GM11168 (cell line): ENCODE data around the gene OR6C75.
"Not testable (repeated sequence)": the region's sequence is repeated elsewhere in the genome, so short reads cannot be mapped to it uniquely, and the experiment has no call there.

ENCODE experiments used
- in situ Hi-C: fragments of 300-500 bp; cut with MboI; formaldehyde crosslinking; loops from one replicate; pipeline ENCODE4 v1.12.0; 2022; ENCODE audit warnings: low sequenced_read_pairs; ENCODE audit not compliant: unreplicated experiment

The OR6C75 gene

DNA sequence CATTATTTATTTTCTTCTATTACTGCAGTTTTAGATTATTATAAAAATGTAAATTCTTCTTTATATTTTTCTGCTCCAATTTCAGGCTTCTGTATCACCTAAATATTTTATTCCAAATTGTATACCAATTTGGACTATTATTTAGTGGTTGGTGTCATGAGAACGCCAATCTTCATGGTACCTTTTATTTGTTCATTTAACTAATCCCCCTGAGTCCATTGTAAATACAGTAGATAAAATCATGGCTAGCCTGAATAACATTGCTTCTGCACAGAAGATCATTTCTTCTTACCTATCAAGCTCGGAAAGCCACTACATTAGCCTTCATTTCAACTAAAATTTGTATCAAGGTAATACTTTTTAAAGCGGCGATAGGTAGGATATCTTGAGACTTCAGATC lies at the start of gene OR6C75:
Gene OR6C75, plus strand, starts transcription at position 301 of the 400 bp plus-strand sequence. CDS start 2,136 bp downstream, outside the sequence.
- in situ Hi-C loops: no loop called here

DNA sequence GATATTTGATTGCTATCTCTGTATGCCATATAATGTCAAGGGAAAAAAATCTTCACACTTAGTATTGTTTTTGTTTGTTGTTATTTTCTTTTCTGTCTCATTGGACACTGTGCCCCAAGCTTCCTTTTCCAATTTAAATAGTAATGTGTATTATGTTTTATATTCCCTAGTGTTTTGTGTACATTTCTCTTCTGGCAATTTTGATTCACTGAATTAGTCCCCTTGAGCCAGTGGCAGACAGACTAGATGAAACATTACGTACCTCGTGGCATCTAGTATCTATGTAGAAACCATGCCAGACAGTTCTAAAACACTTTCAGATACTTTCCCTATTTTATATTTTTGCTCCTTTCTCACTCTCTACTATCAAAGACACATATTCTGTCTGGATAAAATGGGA lies 48.7 kb upstream of the OR6C75 start, which contains the start of gene OR6C1:
Gene OR6C1, plus strand, starts transcription at position 301 of the 400 bp plus-strand sequence. CDS start 6,257 bp downstream, outside the sequence.
- in situ Hi-C loops: no loop called here

- in situ Hi-C loops: no loop called here
Observed at GRCh38 chr12:55320201-55320600, 42.6 kb upstream of the OR6C75 start.

DNA sequence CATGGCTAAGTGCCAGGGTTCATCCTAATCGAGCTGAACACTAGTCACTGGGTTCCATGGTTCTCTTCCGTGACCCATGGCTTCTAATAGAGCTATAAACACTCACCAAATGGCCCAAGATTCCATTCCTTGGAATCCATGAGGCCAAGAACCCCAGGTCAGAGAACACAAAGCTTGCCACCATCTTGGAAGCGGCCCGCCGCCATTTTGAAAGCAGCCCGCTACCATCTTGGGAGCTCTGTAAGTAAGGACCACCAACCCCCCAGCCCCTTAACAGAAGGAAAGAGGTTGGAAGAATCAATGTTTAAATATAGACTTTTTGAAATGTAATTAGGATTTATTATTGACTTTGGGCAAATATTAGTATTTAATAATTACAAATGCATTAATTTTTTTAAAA lies 37.0 kb upstream of the OR6C75 start:
- in situ Hi-C loops: not testable (repeated sequence)

DNA sequence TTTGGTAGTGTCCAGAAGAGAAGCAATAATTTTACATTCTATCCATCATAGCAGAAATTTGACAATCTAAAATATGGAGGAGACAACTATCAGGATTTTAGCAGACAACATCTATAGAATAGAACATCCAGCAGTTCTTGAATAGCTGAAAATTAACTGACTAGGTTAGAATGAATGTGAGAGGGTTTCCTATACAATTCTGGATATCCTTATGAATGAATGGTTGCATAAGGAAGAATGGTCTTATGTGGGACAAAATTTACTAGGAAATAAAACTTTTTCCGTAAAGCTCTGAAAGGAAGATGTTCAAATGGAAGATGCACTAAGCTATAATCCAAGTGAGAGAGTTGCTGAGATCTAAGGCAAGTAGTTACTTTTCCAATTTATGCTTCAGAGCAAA lies 32.3 kb upstream of the OR6C75 start, which contains the start of gene OR6C3:
Gene OR6C3, plus strand, starts transcription at position 301 of the 400 bp plus-strand sequence. CDS start 955 bp downstream, outside the sequence.
- in situ Hi-C loops: no loop called here

DNA sequence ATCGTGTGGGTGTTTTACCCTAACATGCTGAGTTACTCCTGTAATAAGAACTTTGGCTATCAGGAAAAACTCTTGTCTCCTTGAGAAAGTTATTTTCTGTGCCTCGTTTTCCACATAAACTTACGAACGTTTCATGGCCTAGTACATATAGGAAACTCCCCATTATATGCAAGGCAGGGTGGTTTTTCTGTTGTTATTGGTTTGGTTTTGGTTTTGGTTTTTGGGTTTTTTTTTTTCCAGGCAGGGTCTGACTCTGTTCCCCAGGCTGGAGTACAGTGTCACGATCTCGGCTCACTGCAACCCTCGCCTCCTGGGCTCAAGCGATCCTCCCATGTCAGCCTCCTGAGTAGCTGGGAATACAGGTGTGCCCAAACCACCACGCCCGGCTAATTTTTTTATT lies 26.8 kb upstream of the OR6C75 start:
- in situ Hi-C loops: no loop called here

DNA sequence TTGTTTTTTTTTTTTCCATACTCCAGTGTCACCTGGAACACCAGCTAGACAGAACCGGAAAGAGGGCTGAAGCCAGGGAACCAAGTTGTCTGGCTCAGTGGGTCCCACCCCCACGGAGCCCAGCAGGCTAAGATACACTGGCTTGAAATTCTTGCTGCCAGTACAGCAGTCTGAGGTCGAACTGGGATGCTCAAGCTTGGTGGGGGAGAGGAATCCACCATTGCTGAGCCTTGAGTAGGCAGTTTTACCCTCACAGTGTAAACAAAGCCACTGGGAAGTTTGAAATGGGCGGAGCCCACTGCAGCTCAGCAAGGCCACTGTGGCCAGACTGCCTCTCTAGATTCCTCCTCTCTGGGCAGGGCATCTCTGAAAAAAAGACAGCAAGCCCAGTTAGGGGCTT lies 7.4 kb upstream of the OR6C75 start:
- in situ Hi-C loops: not testable (repeated sequence)

DNA sequence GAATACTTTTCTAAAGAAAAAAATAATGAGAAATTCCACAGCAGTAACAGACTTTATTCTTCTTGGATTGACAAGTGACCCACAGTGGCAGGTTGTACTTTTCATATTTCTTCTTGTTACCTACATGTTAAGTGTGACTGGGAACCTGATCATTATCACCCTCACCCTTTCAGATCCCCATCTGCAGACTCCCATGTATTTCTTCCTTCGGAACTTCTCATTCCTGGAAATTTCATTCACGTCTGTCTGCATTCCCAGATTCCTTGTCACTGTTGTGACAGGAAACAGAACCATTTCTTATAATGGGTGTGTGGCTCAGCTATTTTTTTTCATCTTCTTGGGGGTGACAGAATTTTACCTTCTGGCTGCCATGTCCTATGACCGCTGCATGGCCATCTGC lies 2.3 kb downstream of the OR6C75 start:
- in situ Hi-C loops: no loop called here

DNA sequence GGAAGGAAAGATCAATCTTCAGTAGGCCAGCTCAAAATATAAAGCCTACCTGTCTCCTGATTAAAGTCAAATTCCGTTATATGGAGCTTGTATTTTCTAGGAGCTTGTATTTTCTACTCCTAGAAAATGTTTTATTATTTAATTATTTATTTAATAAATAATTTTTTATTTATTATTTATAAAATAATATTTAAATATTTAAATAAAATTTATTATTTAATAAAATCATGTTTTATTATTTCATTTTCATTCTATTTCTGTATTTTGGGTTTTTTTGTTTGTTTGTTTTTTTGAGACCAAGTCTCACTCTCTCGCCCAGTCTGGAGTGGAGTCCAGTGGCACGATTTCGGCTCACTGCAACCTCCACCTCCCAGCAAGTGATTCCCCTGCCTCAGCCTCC lies 9.7 kb downstream of the OR6C75 start:
- in situ Hi-C loops: no loop called here

- in situ Hi-C loops: no loop called here
Observed at GRCh38 chr12:55385891-55386290, 23.1 kb downstream of the OR6C75 start.

DNA sequence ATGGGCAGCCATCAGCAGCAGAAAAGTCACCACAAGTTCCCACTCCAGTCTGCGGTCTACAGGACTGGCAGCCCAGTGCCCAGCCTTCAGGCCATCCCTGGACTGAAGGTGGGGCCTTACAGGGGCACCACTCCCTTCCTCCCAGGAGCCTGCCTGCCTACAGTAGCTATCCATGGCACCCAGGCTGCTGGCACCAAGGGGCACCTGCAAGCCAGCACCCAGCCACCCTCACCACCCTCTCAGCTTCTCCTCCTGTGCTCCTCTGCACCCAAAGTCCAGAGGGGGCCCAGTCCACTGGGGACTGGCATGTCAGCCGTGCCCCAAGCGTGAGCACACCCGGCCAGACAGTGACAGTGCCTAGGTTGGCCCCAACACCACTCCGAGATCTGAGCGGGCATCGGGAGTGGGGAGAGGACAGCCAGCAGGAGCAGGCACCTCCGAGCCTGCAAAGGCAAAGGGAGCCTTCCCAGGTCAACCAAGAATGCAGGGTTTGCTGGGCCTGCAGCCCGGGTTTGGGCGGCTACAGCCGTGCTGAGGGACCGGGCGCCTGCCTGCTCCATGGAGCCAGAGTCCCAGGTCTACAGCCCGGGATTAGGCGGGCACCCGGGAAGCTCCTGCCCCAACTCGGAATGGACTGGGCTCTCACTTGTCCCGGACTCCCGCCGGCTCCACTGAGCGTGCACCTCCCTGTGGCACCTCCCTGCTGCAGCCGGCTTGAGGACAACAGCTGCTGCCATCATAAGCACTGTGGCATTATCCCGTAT lies 29.4 kb downstream of the OR6C75 start:
- in situ Hi-C loops: no loop called here

- in situ Hi-C loops: no loop called here
Observed at GRCh38 chr12:55396326-55396725, 33.6 kb downstream of the OR6C75 start.

- in situ Hi-C loops: no loop called here
Observed at GRCh38 chr12:55400229-55400628, 37.5 kb downstream of the OR6C75 start, which contains the start of gene OR6C65. Gene OR6C65 (plus strand): TSS chr12:55400529. CDS start chr12:55400529, 0 bp downstream.

DNA sequence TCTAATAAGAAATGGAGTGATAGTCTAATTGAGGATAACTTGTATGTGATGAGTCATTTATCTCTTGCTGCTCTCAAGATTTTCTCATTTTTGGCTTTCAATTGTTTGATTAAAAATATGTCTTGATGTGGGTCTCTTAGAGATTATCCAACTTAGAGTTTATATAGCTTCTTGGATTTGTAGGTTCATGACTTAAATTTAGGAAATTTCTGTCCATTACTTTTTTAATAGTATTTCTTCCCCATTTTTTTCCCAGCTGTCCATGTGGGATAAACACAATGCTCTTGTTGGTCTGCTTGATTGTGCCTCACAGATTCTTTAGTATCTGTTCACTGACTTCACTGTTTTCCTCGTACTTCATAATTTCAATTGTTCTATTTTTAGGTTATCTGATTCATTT lies 45.1 kb downstream of the OR6C75 start:
- in situ Hi-C loops: no loop called here

DNA sequence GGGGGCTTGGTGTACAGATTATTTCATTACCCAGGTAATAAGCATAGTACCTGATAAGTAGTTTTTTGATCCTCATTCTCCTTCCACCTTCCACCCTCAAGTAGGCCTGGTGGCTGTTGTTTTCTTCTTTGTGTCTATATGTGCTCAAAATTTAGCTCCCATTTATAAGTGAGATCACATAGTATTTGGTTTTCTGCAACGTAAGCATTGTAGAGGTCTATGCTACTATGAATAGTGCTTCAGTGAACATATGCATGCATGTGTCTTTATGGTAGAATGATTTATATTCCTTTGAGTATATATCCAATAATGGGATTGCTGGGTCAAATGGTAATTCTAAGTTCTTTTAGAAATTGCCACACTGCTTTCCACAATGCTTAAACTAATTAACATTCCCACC lies 46.4 kb downstream of the OR6C75 start:
- in situ Hi-C loops: not testable (repeated sequence)

DNA sequence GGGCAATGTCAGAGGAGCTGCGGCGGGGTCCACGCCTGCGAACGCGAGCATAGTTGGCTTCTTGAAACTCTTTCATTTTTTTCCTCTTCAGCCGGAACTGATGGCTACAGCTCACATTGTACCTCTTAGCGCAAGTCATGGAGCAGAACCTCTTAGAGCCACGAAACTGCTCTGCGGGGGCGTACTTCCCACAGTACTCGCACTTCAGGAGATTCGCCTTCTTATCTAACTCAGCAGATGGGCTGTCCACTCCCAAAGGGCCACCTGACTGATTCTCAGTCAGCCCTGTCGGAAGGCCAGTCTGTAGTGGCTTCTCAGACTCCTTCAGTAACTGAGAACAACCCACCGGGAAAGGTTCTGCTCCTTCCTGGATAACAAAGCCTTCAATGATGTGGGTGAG lies 49.4 kb downstream of the OR6C75 start:
- in situ Hi-C loops: not testable (repeated sequence)

DNA sequence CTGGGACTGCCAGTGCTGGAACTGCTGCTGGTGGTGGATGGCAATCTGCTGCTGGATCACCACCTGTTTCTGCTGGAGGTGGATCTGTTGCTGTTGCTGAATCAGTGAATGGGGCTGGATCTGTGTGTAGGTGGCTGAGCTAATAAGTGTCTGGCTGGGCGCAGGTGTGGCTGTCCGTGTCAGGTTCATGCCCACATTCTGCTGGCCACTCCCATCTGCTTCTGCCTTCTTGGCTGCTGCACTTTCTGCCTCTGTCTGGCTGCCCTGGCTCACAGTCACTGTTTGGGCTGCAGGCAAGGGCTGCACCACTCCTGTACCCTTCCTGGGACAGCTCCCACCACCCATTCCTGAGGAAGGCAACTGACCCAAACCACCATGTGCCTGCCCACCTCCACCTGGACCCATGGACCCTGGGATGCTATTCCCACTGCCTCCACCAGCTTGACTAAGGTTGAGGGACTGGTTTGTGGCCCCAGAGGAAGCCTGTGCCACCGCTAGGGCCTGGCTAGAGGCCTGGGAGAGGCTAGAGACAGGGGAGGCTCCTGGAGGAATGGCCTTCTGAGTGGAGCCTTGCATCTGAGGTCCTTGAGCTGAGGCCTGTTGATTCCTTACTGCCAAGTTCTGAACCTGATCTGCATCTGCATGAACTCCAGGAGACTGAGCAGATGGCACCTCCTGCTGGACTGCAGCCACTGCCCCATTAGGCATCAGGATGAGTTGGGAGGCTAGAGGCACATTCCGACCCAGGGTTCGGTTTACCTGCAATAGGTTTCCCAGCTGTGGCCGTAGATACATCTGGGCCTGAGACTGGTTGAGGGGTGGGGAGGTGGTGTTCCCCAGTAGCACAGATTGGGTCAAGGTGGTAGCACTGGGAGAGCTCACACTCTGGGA lies 51.0 kb downstream of the OR6C75 start:
- in situ Hi-C loops: not testable (repeated sequence)

DNA sequence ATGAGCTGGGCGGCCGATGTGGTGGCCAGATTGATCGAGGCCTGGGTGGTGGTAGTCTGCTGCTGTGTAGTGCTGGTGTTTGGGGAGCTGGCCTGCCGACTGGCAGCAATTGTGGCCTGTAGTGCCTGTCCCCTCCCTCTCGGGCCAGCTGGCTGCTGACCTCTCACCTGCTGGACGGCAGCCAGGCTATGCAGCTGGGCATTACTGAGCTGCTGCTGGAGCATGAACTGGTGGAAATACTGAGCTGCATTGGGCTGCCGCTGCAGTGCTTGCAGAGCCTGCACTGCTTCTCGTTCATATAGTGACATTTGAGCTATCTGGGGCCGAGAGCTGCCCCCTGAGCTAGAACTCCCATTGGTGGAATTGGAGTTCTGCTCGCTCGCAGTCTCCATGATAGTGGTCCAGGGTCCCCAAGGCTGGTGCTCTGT lies 51.6 kb downstream of the OR6C75 start:
- in situ Hi-C loops: not testable (repeated sequence)

GRCh38 chr12:55414889-55415288 lies 52.1 kb downstream of the OR6C75 start:
- in situ Hi-C loops: not testable (repeated sequence)

DNA sequence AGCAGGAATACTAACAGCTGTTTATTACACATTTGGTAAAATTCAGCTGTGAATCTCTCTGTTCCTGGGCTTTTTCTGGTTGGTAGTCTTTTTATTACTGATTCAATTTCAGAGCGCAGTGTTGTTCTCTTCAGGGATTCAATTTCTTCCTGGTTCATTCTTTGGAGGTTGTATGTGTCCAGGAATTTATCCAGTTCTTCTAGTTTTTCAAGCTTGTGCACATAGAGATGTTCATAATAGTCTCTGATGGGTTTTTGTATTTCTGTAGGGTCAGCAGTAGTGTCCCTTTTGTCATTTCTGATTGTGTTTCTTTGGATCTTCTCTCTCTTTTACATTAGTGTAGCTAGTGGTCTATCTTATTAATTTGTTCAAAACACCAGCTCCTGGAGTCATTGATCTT lies 54.2 kb downstream of the OR6C75 start:
- in situ Hi-C loops: no loop called here
